MM.1S (cell line): ENCODE data around the gene ETV6.

Experiments
- DNase-seq: peaks from one replicate; pipeline ENCODE4 v3.0.0-alpha.2; 2015
- H2AFZ ChIP-seq: fragments of 300-600 bp; sonication (generic); 2 replicates; pipeline ENCODE4 v1.6.0; 2016; ENCODE audit warnings: antibody characterized with exemption, low read length
- H3F3A ChIP-seq: fragments of 300-600 bp; sonication (generic); 2 replicates; pipeline ENCODE4 v1.6.1; 2016; ENCODE audit warnings: mild to moderate bottlenecking, antibody characterized with exemption, low read length, moderate library complexity, mixed read lengths; ENCODE audit not compliant: insufficient read depth
- H3K27ac ChIP-seq: fragments of 300-600 bp; sonication (generic); 2 replicates; pipeline ENCODE4 v1.5.1; 2016; ENCODE audit warnings: mild to moderate bottlenecking, low read length
- H3K27me3 ChIP-seq: fragments of 300-600 bp; sonication (generic); replicated peaks from 2 replicates; pipeline ENCODE4 v1.6.0; 2016; ENCODE audit warnings: low read length; ENCODE audit not compliant: insufficient read depth
- H3K36me3 ChIP-seq: fragments of 300-600 bp; sonication (generic); replicated peaks from 2 replicates; pipeline ENCODE4 v1.6.1; 2016; ENCODE audit warnings: mild to moderate bottlenecking, low read length, mixed read lengths; ENCODE audit not compliant: insufficient read depth
- H3K4me1 ChIP-seq: fragments of 300-600 bp; sonication (generic); 2 replicates; pipeline ENCODE4 v1.6.1; 2016; ENCODE audit warnings: low read length, mixed read lengths
- H3K4me2 ChIP-seq: fragments of 300-600 bp; sonication (generic); 2 replicates; pipeline ENCODE4 v1.6.0; 2016; ENCODE audit warnings: low read depth, low read length
- H3K4me3 ChIP-seq: fragments of 300-600 bp; sonication (generic); 2 replicates; pipeline ENCODE4 v1.5.1; 2016; ENCODE audit warnings: low read length, mixed read lengths
- H3K79me2 ChIP-seq: fragments of 300-600 bp; sonication (generic); 2 replicates; pipeline ENCODE4 v1.6.1; 2016; ENCODE audit warnings: mixed run types, low read length, mixed read lengths
- H3K9ac ChIP-seq: fragments of 300-600 bp; sonication (generic); 2 replicates; pipeline ENCODE4 v1.6.1; 2016; ENCODE audit warnings: low read length, mixed read lengths
- H3K9me2 ChIP-seq: fragments of 300-600 bp; sonication (generic); replicated peaks from 2 replicates; pipeline ENCODE4 v1.6.1; 2016; ENCODE audit warnings: mild to moderate bottlenecking, low read length, mixed read lengths; ENCODE audit not compliant: insufficient read depth
- H3K9me3 ChIP-seq: fragments of 300-600 bp; sonication (generic); replicated peaks from 2 replicates; pipeline ENCODE4 v1.6.1; 2016; ENCODE audit warnings: mild to moderate bottlenecking, low read length, mixed read lengths; ENCODE audit not compliant: insufficient read depth
- H4K20me1 ChIP-seq: fragments of 300-600 bp; sonication (generic); 2 replicates; pipeline ENCODE4 v1.6.1; 2016; ENCODE audit warnings: mild to moderate bottlenecking, low read length, moderate library complexity, mixed read lengths; ENCODE audit not compliant: insufficient read depth
- CTCF ChIP-seq: fragments of 300-600 bp; sonication (generic); IDR thresholded peaks from 2 replicates; pipeline ENCODE4 v1.5.1; 2016; ENCODE audit warnings: antibody characterized with exemption, low read length, mixed read lengths
- EZH2 ChIP-seq: fragments of 300-600 bp; sonication (generic); optimal IDR thresholded peaks from 2 replicates; pipeline ENCODE3; 2017; ENCODE audit warnings: low read depth, mild to moderate bottlenecking, antibody characterized with exemption, low read length, mixed read lengths
- EZH2phosphoT487 ChIP-seq: fragments of 300-600 bp; sonication (generic); IDR thresholded peaks from 2 replicates; pipeline ENCODE4 v1.6.1; 2018; ENCODE audit warnings: antibody characterized with exemption, low read length

ETV6 gene

GRCh38 chr12:11653215-11653753 lies 3.8 kb downstream of the ETV6 start:
- Histone ChIP-seq H3K36me3 (no peaks in the 10 kb centered on the region), H4K20me1 (no peaks in the 10 kb centered on the region), H3K9me3 (no peaks in the 10 kb centered on the region), H3K27ac (no peak overlapping the region), H3F3A (peaks cover 18% of the 10 kb centered on the region), H3K27me3 (no peaks in the 10 kb centered on the region), H3K9ac (no peak overlapping the region), H2AFZ (no peak overlapping the region), H3K79me2 (peaks cover 84% of the 10 kb centered on the region), H3K4me2 (peak overlapping the region; percentile 85), H3K4me1 (0 out of 2 replicates have a peak, but pooled peaks cover 10% of the 10 kb centered on the region), H3K9me2 (no peaks in the 10 kb centered on the region), H3K4me3 (no peak overlapping the region)
- TF ChIP-seq CTCF (no peak), EZH2 (no peak), EZH2phosphoT487 (no peak)
- DNase-seq: no peak

GRCh38 chr12:11654338-11654737 lies 4.9 kb downstream of the ETV6 start:
- Histone ChIP-seq H3K4me2 (no peak overlapping the region), H3K79me2 (peaks cover 94% of the 10 kb centered on the region), H3K27me3 (no peaks in the 10 kb centered on the region), H3K4me1 (0 out of 2 replicates have a peak, but pooled peaks cover 10% of the 10 kb centered on the region), H3K9me3 (no peaks in the 10 kb centered on the region), H3K36me3 (no peaks in the 10 kb centered on the region), H3F3A (0 out of 2 replicates have a peak, but pooled peaks cover 9% of the 10 kb centered on the region), H2AFZ (no peak overlapping the region), H3K9me2 (no peaks in the 10 kb centered on the region), H3K4me3 (no peak overlapping the region), H3K9ac (no peak overlapping the region), H4K20me1 (no peaks in the 10 kb centered on the region), H3K27ac (no peak overlapping the region)
- DNase-seq: no peak
- TF ChIP-seq EZH2: no peak
- no peak for TF ChIP-seq CTCF
- TF ChIP-seq EZH2phosphoT487: no peak

GRCh38 chr12:11654802-11655201 lies 5.3 kb downstream of the ETV6 start:
- Histone ChIP-seq H2AFZ (no peak overlapping the region), H3K36me3 (no peaks in the 10 kb centered on the region), H3K27ac (no peak overlapping the region), H3F3A (0 out of 2 replicates have a peak, but pooled peaks cover 9% of the 10 kb centered on the region), H3K27me3 (no peaks in the 10 kb centered on the region), H4K20me1 (no peaks in the 10 kb centered on the region), H3K4me1 (0 out of 2 replicates have a peak, but pooled peaks cover 10% of the 10 kb centered on the region), H3K79me2 (peaks cover 98% of the 10 kb centered on the region), H3K9ac (no peak overlapping the region), H3K9me3 (no peaks in the 10 kb centered on the region), H3K9me2 (no peaks in the 10 kb centered on the region), H3K4me2 (no peak overlapping the region), H3K4me3 (no peak overlapping the region)
- DNase-seq: no peak
- TF ChIP-seq EZH2phosphoT487 (no peak), EZH2 (no peak), CTCF (no peak)
